SK-N-SH (cell line): Measurements from ENCODE around the gene SMLR1. TPM values are rescaled to one million over a fixed set of nuclear protein-coding genes. Genes with fewer than 3 reads are reported as not detected.

ENCODE experiments used
- CTCF ChIA-PET: fragments of 300-600, 350-600 bp; formaldehyde crosslinking; extraction: SDS; loops from one replicate; lab custom pipeline; 2021; lab: Yijun Ruan, JAX
- POLR2A ChIA-PET: fragments of 350-600 bp; sonication (Branson Sonifier 250); formaldehyde crosslinking; extraction: SDS; loops from one replicate; lab custom pipeline; 2020; ENCODE audit warnings: antibody characterized with exemption, inconsistent platforms; lab: Yijun Ruan, JAX
- DNase-seq: peaks from one replicate; pipeline ENCODE4 v3.0.0; 2012
- H2AFZ ChIP-seq: fragments of 200-600 bp; sonication (generic); 2 replicates; pipeline ENCODE4 v1.8.1; 2016; ENCODE audit warnings: antibody characterized with exemption, mild to moderate bottlenecking, low read depth
- H3F3A ChIP-seq: fragments of 200-600 bp; sonication (generic); replicated peaks from 2 replicates; pipeline ENCODE3; 2016; ENCODE audit warnings: antibody characterized with exemption, mild to moderate bottlenecking; ENCODE audit not compliant: insufficient read depth
- H3K27ac ChIP-seq, 2 experiments: fragments of 200-500 bp in 1 of 2; fragments of 200-600 bp in 1 of 2; sonication (Bioruptor generic) in 1 of 2; sonication (generic), shearing (Covaris generic) in 1 of 2; 2 replicates each; pipeline versions ENCODE4 v1.5.1 to v1.6.1; 2014 to 2016; ENCODE audit warnings: low read depth in 2 of 2, inconsistent platforms in 1 of 2, low read length in 1 of 2, mild to moderate bottlenecking in 1 of 2, mixed read lengths in 1 of 2
- H3K27me3 ChIP-seq: fragments of 200-600 bp; sonication (generic), shearing (Covaris generic); 2 replicates; pipeline ENCODE4 v1.6.1; 2016; ENCODE audit warnings: mixed run types; ENCODE audit not compliant: insufficient read depth
- H3K36me3 ChIP-seq, 2 experiments: fragments of 200-500 bp in 1 of 2; fragments of 200-600 bp in 1 of 2; sonication (Bioruptor generic) in 1 of 2; sonication (generic) in 1 of 2; replicated peaks in 1 of 2; 2 replicates each; pipeline versions ENCODE3 to v1.5.1; 2014 to 2016; ENCODE audit warnings: low read length in 1 of 2, mild to moderate bottlenecking in 1 of 2; ENCODE audit not compliant: insufficient read depth in 2 of 2, control insufficient read depth in 1 of 2
- H3K4me1 ChIP-seq, 2 experiments: fragments of 200-500 bp in 1 of 2; fragments of 200-600 bp in 1 of 2; sonication (Bioruptor generic) in 1 of 2; sonication (generic), shearing (Covaris generic) in 1 of 2; 2 replicates each; pipeline versions ENCODE4 v1.5.1 to v1.6.1; 2014 to 2016; ENCODE audit warnings: low read depth in 1 of 2, low read length in 1 of 2, mixed run types in 1 of 2; ENCODE audit not compliant: insufficient read depth in 2 of 2, control insufficient read depth in 1 of 2
- H3K4me2 ChIP-seq: fragments of 200-600 bp; sonication (generic), shearing (Covaris generic); 2 replicates; pipeline ENCODE4 v1.6.1; 2017; ENCODE audit warnings: mixed run types
- H3K4me3 ChIP-seq, 2 experiments: fragments of 200-500 bp in 1 of 2; fragments of 200-600 bp in 1 of 2; sonication (Bioruptor generic) in 1 of 2; sonication (generic), shearing (Covaris generic) in 1 of 2; 2 replicates each; pipeline versions ENCODE4 v1.5.1 to v1.8.1; 2014 to 2016; ENCODE audit warnings: low read depth in 2 of 2, inconsistent platforms in 1 of 2, low read length in 1 of 2, mild to moderate bottlenecking in 1 of 2, mixed read lengths in 1 of 2, moderate library complexity in 1 of 2
- H3K79me2 ChIP-seq: fragments of 200-600 bp; sonication (generic); 2 replicates; pipeline ENCODE4 v1.8.1; 2017; ENCODE audit warnings: mild to moderate bottlenecking; ENCODE audit not compliant: insufficient read depth
- H3K9ac ChIP-seq: fragments of 200-600 bp; sonication (generic); 2 replicates; pipeline ENCODE4 v1.6.1; 2017; ENCODE audit warnings: mixed run types
- H3K9me2 ChIP-seq: fragments of 200-600 bp; sonication (generic); 2 replicates; pipeline ENCODE4 v1.6.1; 2017; ENCODE audit warnings: mixed run types
- H3K9me3 ChIP-seq: fragments of 200-600 bp; sonication (generic); 2 replicates; pipeline ENCODE4 v1.6.1; 2017; ENCODE audit warnings: mixed run types, mild to moderate bottlenecking, moderate library complexity
- H4K20me1 ChIP-seq: fragments of 200-600 bp; sonication (generic); 2 replicates; pipeline ENCODE4 v1.6.1; 2017; ENCODE audit warnings: mild to moderate bottlenecking, mixed run types; ENCODE audit not compliant: insufficient read depth
- CTCF ChIP-seq: fragments of 200-600 bp; sonication (generic); IDR thresholded peaks from 2 replicates; pipeline ENCODE4 v1.6.1; 2017; ENCODE audit warnings: antibody characterized with exemption, mild to moderate bottlenecking, moderate library complexity
- ELF1 ChIP-seq: IDR thresholded peaks from 2 replicates; pipeline ENCODE4 v1.4.0; 2012
- EP300 ChIP-seq, 2 experiments: IDR thresholded peaks; 2 replicates each; pipeline versions ENCODE4 v1.4.0 to v1.6.1; 2012; ENCODE audit warnings: borderline replicate concordance in 1 of 2, low read depth in 1 of 2, low read length in 1 of 2
- EZH2phosphoT487 ChIP-seq: fragments of 200-600 bp; sonication (generic); IDR thresholded peaks from 2 replicates; pipeline ENCODE4 v1.6.1; 2017; ENCODE audit warnings: low read depth, mixed run types, mild to moderate bottlenecking, antibody characterized with exemption, moderate library complexity, borderline replicate concordance
- GABPA ChIP-seq: IDR thresholded peaks from 2 replicates; pipeline ENCODE4 v1.4.0; 2012; ENCODE audit warnings: low read depth, mild to moderate bottlenecking
- IRF3 ChIP-seq: fragments of 150-350 bp; IDR thresholded peaks from 2 replicates; pipeline ENCODE4 v1.6.1; 2016; ENCODE audit warnings: mild to moderate bottlenecking, low read depth, low read length
- JUND ChIP-seq: IDR thresholded peaks from 2 replicates; pipeline ENCODE4 v1.4.0; 2012
- MAX ChIP-seq: IDR thresholded peaks from 2 replicates; pipeline ENCODE4 v1.4.0; 2012; ENCODE audit warnings: low read depth
- MEF2A ChIP-seq: IDR thresholded peaks from 2 replicates; pipeline ENCODE4 v1.4.0; 2012; ENCODE audit warnings: low read depth, borderline replicate concordance
- NFIC ChIP-seq: IDR thresholded peaks from 2 replicates; pipeline ENCODE4 v1.4.0; 2012; ENCODE audit warnings: borderline replicate concordance
- NRF1 ChIP-seq: IDR thresholded peaks from 2 replicates; pipeline ENCODE4 v1.6.1; 2012; ENCODE audit warnings: low read depth, mild to moderate bottlenecking, low read length
- RAD21 ChIP-seq: IDR thresholded peaks from 2 replicates; pipeline ENCODE4 v1.6.1; 2012; ENCODE audit warnings: mild to moderate bottlenecking, low read length
- REST ChIP-seq: IDR thresholded peaks from 2 replicates; pipeline ENCODE4 v1.6.1; 2012; ENCODE audit warnings: mild to moderate bottlenecking, low read depth, low read length, moderate library complexity
- SMC3 ChIP-seq: IDR thresholded peaks from 2 replicates; pipeline ENCODE4 v1.6.1; 2012; ENCODE audit warnings: low read depth, low read length, improper control_type of control experiment
- TCF12 ChIP-seq: IDR thresholded peaks from 2 replicates; pipeline ENCODE4 v1.4.0; 2012
- TEAD4 ChIP-seq: IDR thresholded peaks from 2 replicates; pipeline ENCODE4 v1.4.0; 2012; ENCODE audit warnings: mild to moderate bottlenecking, borderline replicate concordance; ENCODE audit not compliant: insufficient read depth
- USF1 ChIP-seq: IDR thresholded peaks from 2 replicates; pipeline ENCODE4 v1.4.0; 2012; ENCODE audit warnings: low read depth, borderline replicate concordance
- USF2 ChIP-seq: fragments of 150-350 bp; IDR thresholded peaks from 2 replicates; pipeline ENCODE4 v1.6.1; 2017; ENCODE audit warnings: antibody characterized with exemption, low read length, low read depth, borderline replicate concordance
- YY1 ChIP-seq: IDR thresholded peaks from 2 replicates; pipeline ENCODE4 v1.4.0; 2012; ENCODE audit warnings: low read depth, mild to moderate bottlenecking
- ZBTB33 ChIP-seq: IDR thresholded peaks from 2 replicates; pipeline ENCODE4 v1.4.0; 2012; ENCODE audit warnings: low read depth, borderline replicate concordance
- WGBS: methylation state at CpG from one replicate; pipeline ENCODE4 v1.1.6; 2017; ENCODE audit warnings: low lambda C conversion rate; 5-methylcytosine and 5-hydroxymethylcytosine counted together
- polyA plus RNA-seq, 3 experiments: library from polyadenylated mRNA; depleted of rRNA; stranded (reverse); fragments of >200 nt; gene quantifications; 2 replicates each; pipeline ENCODE4 v1.2.3, GENCODE V29; 2012

The SMLR1 gene
- polyA plus RNA-seq, 1 of the 3 experiments (the other 2 are of a cell fraction): 0.03 TPM

GRCh38 chr6:130848945-130849344 lies 21.7 kb downstream of the SMLR1 start:
- Histone ChIP-seq H3K79me2 (no peaks in the 10 kb centered on the region), H3K9ac (no peak overlapping the region), H3K4me2 (no peak overlapping the region), H3K9me2 (no peaks in the 10 kb centered on the region), H4K20me1 (no peaks in the 10 kb centered on the region), H3F3A (peaks cover under 1% of the 10 kb centered on the region), H3K36me3 (no peaks in the 10 kb centered on the region), H3K4me3 (no peak overlapping the region), H3K4me1 (peaks cover 0 to 6% of the 10 kb centered on the region in 2 experiments; a peak in 1 of 4 replicates), H3K9me3 (no peaks in the 10 kb centered on the region), H3K27ac (no peak overlapping the region), H3K27me3 (no peaks in the 10 kb centered on the region), H2AFZ (no peak overlapping the region)
- ChIA-PET POLR2A (no interaction called here), CTCF (no interaction called here)
- TF ChIP-seq ELF1 (no peak), YY1 (no peak), GABPA (no peak), MEF2A (no peak), EP300 (IDR thresholded peaks at IDR 0.05; ENCODE audit: borderline replicate concordance in 1 of 2, low read depth in 1 of 2, low read length in 1 of 2) (no peak), TCF12 (no peak), NRF1 (no peak), IRF3 (no peak), RAD21 (no peak), CTCF (no peak), EZH2phosphoT487 (no peak), JUND (no peak), SMC3 (no peak), MAX (no peak), USF2 (no peak), TEAD4 (no peak), NFIC (no peak), REST (no peak), ZBTB33 (no peak), USF1 (no peak)
- WGBS: 28% methylated on average over 2 of the region's 2 CpGs
- DNase-seq: no peak
